Measurements from ENCODE around the gene CAMK1D. TPM values are rescaled to one million over a fixed set of nuclear protein-coding genes. Genes with fewer than 3 reads are reported as not detected.

Gene CAMK1D
- total and polyA plus RNA-seq, 2 of the 8 experiments (the other 6 are each of a cell fraction or from before 2014, with no cell fraction given) = 3.5 to 10.6 TPM

DNA sequence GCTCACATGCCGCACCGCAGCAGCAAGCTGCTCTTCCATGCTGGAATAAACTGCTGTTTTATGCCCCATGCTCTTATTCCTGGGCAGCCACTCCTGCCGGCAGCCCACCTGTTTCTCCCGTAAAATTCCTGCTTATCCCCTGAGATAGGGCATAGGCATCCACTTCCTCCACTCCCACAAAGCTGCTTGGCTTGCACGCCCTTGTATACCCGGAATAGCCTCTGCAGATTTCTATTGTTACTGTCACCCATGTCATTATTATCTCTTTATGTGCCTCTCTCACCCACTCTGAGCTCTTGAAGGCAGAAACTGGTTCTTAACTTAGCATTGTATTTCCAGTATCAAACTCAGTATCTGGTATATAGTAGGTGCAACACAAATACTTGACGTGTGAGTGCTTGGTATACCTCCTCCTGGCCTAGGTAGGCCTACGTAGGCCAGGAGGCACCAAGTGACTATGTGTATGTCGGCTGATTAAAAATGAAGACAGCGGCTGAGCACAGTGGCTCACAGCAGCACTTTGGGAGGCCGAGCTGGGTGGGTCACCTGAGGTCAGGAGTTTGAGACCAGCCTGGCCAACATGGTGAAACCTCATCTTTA lies 458.8 kb downstream of the CAMK1D start:
- no peak overlapping the region for H3K9ac ChIP-seq (replicated peaks in 1 of 4; ENCODE audit: extremely low read depth in 1 of 4, low read depth in 3 of 4, low read length in 3 of 4)
- H4K8ac ChIP-seq (ENCODE audit: extremely low read depth, insufficient read depth, low read length) = no peak overlapping the region
- no peak overlapping the region for H2BK12ac ChIP-seq (ENCODE audit: low read depth, low read length)
- FAIRE-seq = no peak
- CTCF ChIA-PET (ENCODE audit: partially characterized antibody) = interaction anchor here (0.6 to 6.0 kb wide), 9 partner anchors 11 to 519 kb away, joined by 3 to 29 read pairs (median 4); no protein-coding TSS in a partner anchor
- no peaks in the 10 kb centered on the region for H3K4me1 ChIP-seq (replicated peaks in 1 of 4; ENCODE audit: control insufficient read depth in 3 of 4, insufficient read depth in 4 of 4, low read length in 3 of 4)
- H3K23ac ChIP-seq (ENCODE audit: insufficient read length) = no peak overlapping the region
- H3K18ac ChIP-seq (ENCODE audit: extremely low read depth, low read length) = no peak overlapping the region
- no peaks in the 10 kb centered on the region for H4K20me1 ChIP-seq (replicated peaks in 1 of 2; ENCODE audit: control insufficient read depth in 1 of 2, insufficient read depth in 2 of 2, low read length in 2 of 2)
- H3K4me3 ChIP-seq (ENCODE audit: extremely low read depth in 1 of 4, insufficient read depth in 2 of 4, low read depth in 3 of 4, low read length in 4 of 4) = no peak overlapping the region
- no peak overlapping the region for H2BK5ac ChIP-seq (ENCODE audit: low read depth, low read length)
- no peak overlapping the region for H3K56ac ChIP-seq (replicated peaks; ENCODE audit: insufficient read length, low read depth, low read length)
- no peak overlapping the region for H2BK120ac ChIP-seq (replicated peaks; ENCODE audit: low read depth, low read length)
- H3K27me3 ChIP-seq (replicated peaks in 1 of 4; ENCODE audit: control insufficient read depth in 3 of 4, extremely low read depth in 1 of 4, insufficient read depth in 3 of 4, low read length in 3 of 4) = no peaks in the 10 kb centered on the region
- POLR2A ChIA-PET (ENCODE audit: partially characterized antibody) = interaction anchor here (0.5 kb wide), 1 partner anchor 618 kb away, joined by 3 read pairs; no protein-coding TSS in a partner anchor
- H2BK20ac ChIP-seq (ENCODE audit: low read length) = no peak overlapping the region
- H3K23me2 ChIP-seq (ENCODE audit: low read depth, low read length) = no peaks in the 10 kb centered on the region
- no peaks in the 10 kb centered on the region for H3K79me1 ChIP-seq (ENCODE audit: low read depth, low read length)
- H3K14ac ChIP-seq (ENCODE audit: insufficient read length) = no peak overlapping the region
- no peaks in the 10 kb centered on the region for H3K9me3 ChIP-seq (ENCODE audit: insufficient read depth in 2 of 2, low read depth in 1 of 2, low read length in 1 of 2)
- H2AK5ac ChIP-seq (ENCODE audit: low read depth, low read length) = no peak overlapping the region
- WGBS, 2 experiments (ENCODE audit: extremely low coverage in 1 of 2, insufficient coverage in 1 of 2, insufficient read length in 1 of 2, insufficient replicate concordance in 2 of 2, low coverage in 1 of 2, low lambda C conversion rate in 2 of 2, missing lambda C conversion rate in 1 of 2) = 85% methylated on average over 11 of the region's 11 CpGs; no CpG with 5 or more reads in 1 of the 2 experiments
- H4K5ac ChIP-seq (ENCODE audit: insufficient read length, low read depth, low read length) = no peak overlapping the region
- no peak overlapping the region for H2AFZ ChIP-seq (ENCODE audit: low read length)
- DNase-seq (ENCODE audit: low read depth in 1 of 2, low spot score in 2 of 2) = no peak
- no peak overlapping the region for H3K4me2 ChIP-seq (ENCODE audit: insufficient read depth in 1 of 2, low read depth in 2 of 2, low read length in 2 of 2)
- H3K4ac ChIP-seq (replicated peaks; ENCODE audit: insufficient read length, low read depth, low read length) = no peak overlapping the region
- H4K91ac ChIP-seq (replicated peaks; ENCODE audit: insufficient read length, low read length) = no peak overlapping the region
- no peaks in the 10 kb centered on the region for H3K36me3 ChIP-seq (ENCODE audit: control insufficient read depth in 2 of 4, insufficient read depth in 4 of 4, low read length in 3 of 4)
- no peak overlapping the region for H3K27ac ChIP-seq (ENCODE audit: low read depth, low read length)
- H2BK15ac ChIP-seq (ENCODE audit: low read length) = no peak overlapping the region
- H3K79me2 ChIP-seq (ENCODE audit: control insufficient read depth in 1 of 2, insufficient read depth in 2 of 2, low read length in 2 of 2) = no peaks in the 10 kb centered on the region
- no peak for TF ChIP-seq EP300 (IDR thresholded peaks at IDR 0.05; ENCODE audit: borderline replicate concordance in 1 of 2, low read depth in 2 of 2, low read length in 2 of 2)
- no peak for TF ChIP-seq CEBPB (IDR thresholded peaks at IDR 0.05; ENCODE audit: low read depth, low read length)
- TF ChIP-seq SAP30 (IDR thresholded peaks at IDR 0.05; ENCODE audit: insufficient read depth, insufficient replicate concordance, low read length) = no peak
- TF ChIP-seq, protein P1, sequence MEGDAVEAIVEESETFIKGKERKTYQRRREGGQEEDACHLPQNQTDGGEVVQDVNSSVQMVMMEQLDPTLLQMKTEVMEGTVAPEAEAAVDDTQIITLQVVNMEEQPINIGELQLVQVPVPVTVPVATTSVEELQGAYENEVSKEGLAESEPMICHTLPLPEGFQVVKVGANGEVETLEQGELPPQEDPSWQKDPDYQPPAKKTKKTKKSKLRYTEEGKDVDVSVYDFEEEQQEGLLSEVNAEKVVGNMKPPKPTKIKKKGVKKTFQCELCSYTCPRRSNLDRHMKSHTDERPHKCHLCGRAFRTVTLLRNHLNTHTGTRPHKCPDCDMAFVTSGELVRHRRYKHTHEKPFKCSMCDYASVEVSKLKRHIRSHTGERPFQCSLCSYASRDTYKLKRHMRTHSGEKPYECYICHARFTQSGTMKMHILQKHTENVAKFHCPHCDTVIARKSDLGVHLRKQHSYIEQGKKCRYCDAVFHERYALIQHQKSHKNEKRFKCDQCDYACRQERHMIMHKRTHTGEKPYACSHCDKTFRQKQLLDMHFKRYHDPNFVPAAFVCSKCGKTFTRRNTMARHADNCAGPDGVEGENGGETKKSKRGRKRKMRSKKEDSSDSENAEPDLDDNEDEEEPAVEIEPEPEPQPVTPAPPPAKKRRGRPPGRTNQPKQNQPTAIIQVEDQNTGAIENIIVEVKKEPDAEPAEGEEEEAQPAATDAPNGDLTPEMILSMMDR (IDR thresholded peaks at IDR 0.05; ENCODE audit: control extremely low read depth in 1 of 3, insufficient read depth in 1 of 3, low read depth in 1 of 3, low read length in 3 of 3) = no peak
- no peak for TF ChIP-seq CHD2 (IDR thresholded peaks at IDR 0.05; ENCODE audit: low read length)
- no peak for TF ChIP-seq SIN3A (conservative IDR thresholded peaks at IDR 0.05 in 1 of 2, IDR thresholded peaks at IDR 0.05 in 1 of 2; ENCODE audit: low read depth in 1 of 2, low read length in 2 of 2)
- no peak for TF ChIP-seq ZNF274 (IDR thresholded peaks at IDR 0.05; ENCODE audit: borderline replicate concordance, extremely low read depth, low read length)
- no peak for TF ChIP-seq RNF2 (IDR thresholded peaks at IDR 0.05; ENCODE audit: borderline replicate concordance, low read depth, low read length, missing control alignments, poor library complexity, severe bottlenecking)
- TF ChIP-seq BACH1 (IDR thresholded peaks at IDR 0.05; ENCODE audit: low read length) = no peak
- TF ChIP-seq TEAD4 (IDR thresholded peaks at IDR 0.05; ENCODE audit: low read depth, low read length) = no peak

All from H1 (cell line).